Activated CD4-positive, alpha-beta T cell treated with anti-CD3 and anti-CD28 coated beads, Interleukin-2, amount 10 ng/mL, durations not matched to agents 7 days and 5 days (primary cell): Measurements from ENCODE around the gene DRAP1. TPM values are rescaled to one million over a fixed set of nuclear protein-coding genes. Genes with fewer than 3 reads are reported as not detected.

Experiments used
- CTCF ChIA-PET: fragments of 350-600 bp; sonication (Branson Sonifier 250); formaldehyde crosslinking; loops from one replicate; lab custom pipeline; 2021; ENCODE audit warnings: antibody characterized with exemption; lab: Charles Lee
- POLR2A ChIA-PET: fragments of 350-600 bp; sonication (Branson Sonifier 250); formaldehyde crosslinking; loops from one replicate; lab custom pipeline; 2021; ENCODE audit warnings: antibody characterized with exemption; lab: Charles Lee
- DNase-seq: peaks from one replicate; pipeline ENCODE4 v3.0.0-alpha.2; 2020
- H3K27ac Mint-ChIP-seq: one replicate; pipeline ENCODE4 v1.8.0; 2021; ENCODE audit warnings: mild to moderate bottlenecking, moderate library complexity, mixed read lengths
- H3K27me3 Mint-ChIP-seq: one replicate; pipeline ENCODE4 v1.8.0; 2021; ENCODE audit warnings: mixed read lengths
- H3K36me3 Mint-ChIP-seq: one replicate; pipeline ENCODE4 v1.8.0; 2021; ENCODE audit warnings: low read depth, mixed read lengths
- H3K4me1 Mint-ChIP-seq: one replicate; pipeline ENCODE4 v1.8.0; 2021; ENCODE audit warnings: mixed read lengths
- H3K4me3 Mint-ChIP-seq: one replicate; pipeline ENCODE4 v1.8.0; 2021; ENCODE audit warnings: mild to moderate bottlenecking, moderate library complexity, mixed read lengths
- H3K9me3 Mint-ChIP-seq: one replicate; pipeline ENCODE4 v1.8.0; 2021; ENCODE audit warnings: mixed read lengths
- total RNA-seq, 2 experiments: library from RNA; stranded (reverse); gene quantifications; one replicate each; pipeline ENCODE4 v1.2.3, GENCODE V29; 2021

The DRAP1 gene
- total RNA-seq, 2 experiments from 2014 or later = 190 to 218 TPM

GRCh38 chr11:65915101-65915820 lies 4.0 kb upstream of the DRAP1 start:
- peak overlapping the region; percentile 7 for H3K27ac Mint-ChIP-seq
- no peak overlapping the region for H3K4me3 Mint-ChIP-seq

GRCh38 chr11:65915821-65916251 lies 3.4 kb upstream of the DRAP1 start:
- DNase-seq = no peak
- Mint-ChIP-seq H3K9me3 (no peaks in the 10 kb centered on the region), H3K27me3 (no peaks in the 10 kb centered on the region), H3K4me3 (no peak overlapping the region), H3K4me1 (peaks cover 38% of the 10 kb centered on the region), H3K36me3 (peaks cover 22% of the 10 kb centered on the region), H3K27ac (no peak overlapping the region)
- ChIA-PET POLR2A (no interaction called here), CTCF (interaction anchor here (0.9 to 24.0 kb wide), 3 partner anchors 12 to 27 kb away, joined by 3 to 340 read pairs (median 3); partner anchors contain the start of genes CCDC85B and FIBP)

More at GRCh38 chr11:65915101-65915820, 4.0 kb upstream of the DRAP1 start:
- Mint-ChIP-seq H3K9me3 (no peaks in the 10 kb centered on the region), H3K27me3 (no peaks in the 10 kb centered on the region), H3K4me1 (peaks cover 34% of the 10 kb centered on the region), H3K36me3 (peaks cover 17% of the 10 kb centered on the region)
- POLR2A ChIA-PET = no interaction called here
- no peak for DNase-seq
- CTCF ChIA-PET = interaction anchor here (0.9 to 24.0 kb wide), 6 partner anchors 9 to 55 kb away, joined by 3 to 340 read pairs (median 3); partner anchors contain the start of genes CCDC85B, FIBP and MUS81

GRCh38 chr11:65916391-65916790 lies 2.8 kb upstream of the DRAP1 start:
- H3K27me3 Mint-ChIP-seq = no peaks in the 10 kb centered on the region
- H3K4me3 Mint-ChIP-seq = peak overlapping the region; percentile 66
- peaks cover 39% of the 10 kb centered on the region for H3K4me1 Mint-ChIP-seq
- CTCF ChIA-PET = interaction anchor here (0.9 to 24.0 kb wide), 3 partner anchors 11 to 28 kb away, joined by 3 to 340 read pairs (median 3); partner anchors contain the start of genes CCDC85B and FIBP
- POLR2A ChIA-PET = no interaction called here
- peak overlapping the region; percentile 60 for H3K27ac Mint-ChIP-seq
- no peak for DNase-seq
- H3K9me3 Mint-ChIP-seq = no peaks in the 10 kb centered on the region
- H3K36me3 Mint-ChIP-seq = peaks cover 22% of the 10 kb centered on the region

DNA sequence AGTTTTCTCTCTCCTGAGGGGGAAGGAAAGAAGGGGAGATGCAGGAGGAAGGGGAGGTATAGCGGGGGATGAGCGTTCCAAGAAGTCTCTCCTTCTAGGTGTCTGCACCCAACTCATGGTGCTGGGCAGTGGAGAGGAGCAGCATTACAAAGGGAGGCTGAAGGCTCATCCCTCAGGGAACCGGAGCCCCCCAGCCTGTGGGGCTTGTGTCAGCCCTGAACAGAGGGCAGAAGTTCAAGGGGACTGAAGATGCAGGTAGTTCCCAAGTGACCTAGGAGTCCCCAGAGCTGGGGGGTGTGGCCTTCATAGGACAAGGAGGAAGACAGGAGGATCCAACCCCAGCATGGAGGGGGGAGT lies 2.2 kb upstream of the DRAP1 start:
- no peaks in the 10 kb centered on the region for H3K27me3 Mint-ChIP-seq
- peak overlapping the region; percentile 66 for H3K4me3 Mint-ChIP-seq
- no peak for DNase-seq
- H3K36me3 Mint-ChIP-seq = peaks cover 23% of the 10 kb centered on the region
- POLR2A ChIA-PET = no interaction called here
- H3K9me3 Mint-ChIP-seq = no peaks in the 10 kb centered on the region
- H3K4me1 Mint-ChIP-seq = peaks cover 40% of the 10 kb centered on the region
- CTCF ChIA-PET = interaction anchor here (24.0 kb wide), 1 partner anchor 28 kb away, joined by 340 read pairs; the partner anchor contains the start of genes CCDC85B and FIBP
- H3K27ac Mint-ChIP-seq = peak overlapping the region; percentile 33

GRCh38 chr11:65917434-65918210 lies 1.6 kb upstream of the DRAP1 start:
- ChIA-PET POLR2A (no interaction called here), CTCF (interaction anchor here (1.0 to 24.0 kb wide), 2 partner anchors 29 to 135 kb away, joined by 3 to 340 read pairs; partner anchors contain the start of genes CCDC85B, FIBP and SF3B2)
- Mint-ChIP-seq H3K36me3 (peaks cover 28% of the 10 kb centered on the region), H3K4me1 (peaks cover 45% of the 10 kb centered on the region), H3K27me3 (no peaks in the 10 kb centered on the region), H3K4me3 (peak overlapping the region; percentile 95), H3K9me3 (no peaks in the 10 kb centered on the region), H3K27ac (peak overlapping the region; percentile 87)
- DNase-seq = no peak

DNA sequence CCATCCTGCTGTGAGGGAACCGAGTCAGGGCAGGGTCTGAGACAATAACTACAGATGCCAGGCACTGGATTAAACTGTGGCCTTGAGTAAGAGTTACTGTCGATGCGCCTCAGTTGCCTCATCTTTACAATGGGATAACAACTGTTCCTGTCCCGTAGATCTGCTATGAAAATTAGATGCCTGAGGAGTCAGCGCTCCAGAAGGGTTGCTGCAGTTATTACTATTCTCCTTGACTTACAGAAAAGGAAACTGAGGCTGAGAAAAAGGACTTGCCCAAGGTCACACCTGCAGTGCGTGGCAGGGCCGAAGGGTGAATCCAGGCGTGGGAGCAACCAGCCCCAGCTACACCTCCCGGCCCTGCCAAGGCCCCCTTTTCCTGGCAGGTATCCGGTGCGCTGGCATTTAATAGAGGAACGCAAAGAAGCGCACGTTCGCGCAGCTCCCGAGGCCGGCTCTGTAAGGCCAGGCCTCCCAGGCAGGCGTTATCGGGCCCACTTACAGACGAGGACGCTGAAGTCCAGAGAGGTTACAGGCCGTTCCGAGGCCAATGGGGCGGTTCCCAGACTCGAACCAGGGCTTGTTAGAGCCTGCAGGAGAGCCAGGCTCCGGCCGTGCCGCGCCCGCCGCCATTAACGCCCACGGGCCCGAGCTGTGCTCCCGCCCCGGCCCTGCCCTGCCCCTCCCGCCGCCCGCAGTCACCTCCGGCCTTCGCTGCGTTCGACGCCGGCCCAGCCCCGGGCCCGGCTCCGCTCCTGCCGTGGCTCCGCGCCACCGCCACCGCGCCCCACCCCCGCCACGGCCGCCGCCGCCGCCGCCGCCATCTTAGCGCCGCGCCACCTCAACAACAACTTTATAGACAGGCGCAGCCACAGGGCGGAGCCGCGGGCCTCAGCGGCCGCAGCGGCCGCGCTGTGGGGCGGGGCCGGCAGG lies 750 bp upstream of the DRAP1 start, which contains the start of gene C11orf68:
Gene C11orf68, minus strand, starts transcription at position 852 of the 930 bp plus-strand sequence. Its CDS starts 31 bp downstream, at position 821.
- no peak for DNase-seq
- POLR2A ChIA-PET = no interaction called here
- H3K9me3 Mint-ChIP-seq = no peaks in the 10 kb centered on the region
- peaks cover 37% of the 10 kb centered on the region for H3K36me3 Mint-ChIP-seq
- no peaks in the 10 kb centered on the region for H3K27me3 Mint-ChIP-seq
- CTCF ChIA-PET = interaction anchor here (1.0 to 24.0 kb wide), 2 partner anchors 30 to 134 kb away, joined by 3 to 340 read pairs; partner anchors contain the start of genes CCDC85B, FIBP and SF3B2
- peak within 1 kb of the TSS; percentile 90 for H3K27ac Mint-ChIP-seq
- H3K4me3 Mint-ChIP-seq = peak within 1 kb of the TSS; percentile 95
- H3K4me1 Mint-ChIP-seq = peaks cover 50% of the 10 kb centered on the region

- Mint-ChIP-seq H3K4me1 (peaks cover 53% of the 10 kb centered on the region), H3K27ac (peak overlapping the region; percentile 90), H3K9me3 (no peaks in the 10 kb centered on the region), H3K27me3 (no peaks in the 10 kb centered on the region), H3K36me3 (peaks cover 38% of the 10 kb centered on the region), H3K4me3 (peak overlapping the region; percentile 95)
- ChIA-PET POLR2A (no interaction called here), CTCF (interaction anchor here (1.0 to 1.4 kb wide), 4 partner anchors 20 to 69 kb away, joined by 3 to 4 read pairs (median 4); partner anchors contain the start of genes FIBP and FOSL1)
- peak; percentile 63 for DNase-seq
Measured at GRCh38 chr11:65919573-65920371, 546 bp downstream of the DRAP1 start.

DNA sequence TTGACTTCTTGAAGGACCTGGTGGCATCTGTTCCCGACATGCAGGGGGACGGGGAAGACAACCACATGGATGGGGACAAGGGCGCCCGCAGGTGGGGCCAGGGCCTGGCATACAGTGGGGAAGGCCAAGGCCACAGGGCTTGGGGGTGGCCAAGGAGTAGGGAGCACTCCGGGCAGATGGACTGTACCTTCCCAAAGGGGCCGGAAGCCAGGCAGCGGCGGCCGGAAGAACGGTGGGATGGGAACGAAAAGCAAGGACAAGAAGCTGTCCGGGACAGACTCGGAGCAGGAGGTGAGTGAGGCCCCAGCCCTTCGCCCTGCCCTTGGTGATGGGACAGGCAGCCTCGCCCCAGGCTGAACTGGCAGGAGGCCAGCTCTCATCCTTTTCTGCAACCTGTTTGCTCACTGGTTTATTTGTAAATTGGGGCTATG lies 1.2 kb downstream of the DRAP1 start:
- no peaks in the 10 kb centered on the region for H3K27me3 Mint-ChIP-seq
- H3K36me3 Mint-ChIP-seq = peaks cover 38% of the 10 kb centered on the region
- H3K4me1 Mint-ChIP-seq = peaks cover 47% of the 10 kb centered on the region
- H3K27ac Mint-ChIP-seq = peak overlapping the region; percentile 90
- no peaks in the 10 kb centered on the region for H3K9me3 Mint-ChIP-seq
- ChIA-PET POLR2A (no interaction called here), CTCF (interaction anchor here (1.0 to 2.9 kb wide), 5 partner anchors 20 to 68 kb away, joined by 3 to 11 read pairs (median 4); partner anchors contain the start of genes FIBP and FOSL1)
- DNase-seq = no peak
- peak overlapping the region; percentile 95 for H3K4me3 Mint-ChIP-seq

DNA sequence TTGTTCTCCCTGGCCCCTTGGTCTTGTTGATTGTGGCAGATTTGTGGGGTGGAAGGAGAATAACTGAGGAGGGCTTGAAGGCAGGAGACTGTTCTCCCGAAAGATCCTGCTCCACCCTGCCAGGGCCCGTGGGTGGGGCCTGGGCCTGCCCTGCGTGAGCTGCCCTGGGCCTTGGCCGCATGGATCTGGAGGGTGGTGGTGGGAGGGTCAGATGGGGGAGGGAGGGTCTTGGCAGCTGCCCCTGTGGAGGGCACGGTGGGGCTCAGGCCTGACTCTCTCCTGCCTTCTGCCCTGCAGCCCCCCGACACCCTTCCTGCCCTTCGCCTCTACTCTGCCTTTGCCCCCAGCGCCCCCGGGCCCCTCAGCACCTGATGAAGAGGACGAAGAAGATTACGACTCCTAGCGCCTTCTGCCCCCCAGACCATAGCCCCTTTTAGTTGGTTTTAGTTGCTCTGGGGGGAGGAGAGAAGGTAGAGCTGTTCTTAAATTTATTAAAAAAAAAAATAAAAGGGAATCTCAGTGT lies 1.9 kb downstream of the DRAP1 start:
- Mint-ChIP-seq H3K27me3 (no peaks in the 10 kb centered on the region), H3K36me3 (peaks cover 40% of the 10 kb centered on the region), H3K4me1 (peaks cover 49% of the 10 kb centered on the region), H3K4me3 (peak overlapping the region; percentile 95), H3K27ac (no peak overlapping the region), H3K9me3 (no peaks in the 10 kb centered on the region)
- POLR2A ChIA-PET = no interaction called here
- CTCF ChIA-PET = interaction anchor here (0.6 to 2.9 kb wide), 5 partner anchors 12 to 133 kb away, joined by 3 to 11 read pairs (median 3); partner anchors contain the start of gene FIBP
- DNase-seq = no peak

GRCh38 chr11:65921876-65922275 lies 2.6 kb downstream of the DRAP1 start:
- Mint-ChIP-seq H3K36me3 (peaks cover 35% of the 10 kb centered on the region), H3K4me1 (peaks cover 46% of the 10 kb centered on the region), H3K9me3 (no peaks in the 10 kb centered on the region), H3K27ac (no peak overlapping the region), H3K27me3 (no peaks in the 10 kb centered on the region), H3K4me3 (peak overlapping the region; percentile 32)
- CTCF ChIA-PET = interaction anchor here (0.8 to 2.9 kb wide), 5 partner anchors 11 to 37 kb away, joined by 3 to 11 read pairs (median 4); partner anchors contain the start of gene FIBP
- no peak for DNase-seq
- POLR2A ChIA-PET = no interaction called here
